Retinal pigment epithelial cell (primary cell): Measurements from ENCODE around the gene HES6.

ENCODE experiments used
- DNase-seq: peaks from one replicate; pipeline ENCODE4 v3.0.0-alpha.2; 2010; ENCODE audit warnings: low read depth
- H3K4me3 ChIP-seq: 2 replicates; pipeline ENCODE4 v1.5.1; 2011; ENCODE audit warnings: mild to moderate bottlenecking, low read length, control low read depth, moderate library complexity
- TF ChIP-seq, protein P1 (sequence below): conservative IDR thresholded peaks from 2 replicates; pipeline ENCODE4 v1.5.1; 2011; ENCODE audit warnings: low read depth, low read length, control low read depth, inconsistent platforms

Gene HES6

GRCh38 chr2:238239863-238240756, at the start of gene HES6:
Gene HES6 (minus strand): TSS chr2:238240038. CDS start chr2:238239905, 133 bp downstream.
- DNase-seq: peak; percentile 41
- TF ChIP-seq, protein P1, sequence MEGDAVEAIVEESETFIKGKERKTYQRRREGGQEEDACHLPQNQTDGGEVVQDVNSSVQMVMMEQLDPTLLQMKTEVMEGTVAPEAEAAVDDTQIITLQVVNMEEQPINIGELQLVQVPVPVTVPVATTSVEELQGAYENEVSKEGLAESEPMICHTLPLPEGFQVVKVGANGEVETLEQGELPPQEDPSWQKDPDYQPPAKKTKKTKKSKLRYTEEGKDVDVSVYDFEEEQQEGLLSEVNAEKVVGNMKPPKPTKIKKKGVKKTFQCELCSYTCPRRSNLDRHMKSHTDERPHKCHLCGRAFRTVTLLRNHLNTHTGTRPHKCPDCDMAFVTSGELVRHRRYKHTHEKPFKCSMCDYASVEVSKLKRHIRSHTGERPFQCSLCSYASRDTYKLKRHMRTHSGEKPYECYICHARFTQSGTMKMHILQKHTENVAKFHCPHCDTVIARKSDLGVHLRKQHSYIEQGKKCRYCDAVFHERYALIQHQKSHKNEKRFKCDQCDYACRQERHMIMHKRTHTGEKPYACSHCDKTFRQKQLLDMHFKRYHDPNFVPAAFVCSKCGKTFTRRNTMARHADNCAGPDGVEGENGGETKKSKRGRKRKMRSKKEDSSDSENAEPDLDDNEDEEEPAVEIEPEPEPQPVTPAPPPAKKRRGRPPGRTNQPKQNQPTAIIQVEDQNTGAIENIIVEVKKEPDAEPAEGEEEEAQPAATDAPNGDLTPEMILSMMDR: no peak

DNA sequence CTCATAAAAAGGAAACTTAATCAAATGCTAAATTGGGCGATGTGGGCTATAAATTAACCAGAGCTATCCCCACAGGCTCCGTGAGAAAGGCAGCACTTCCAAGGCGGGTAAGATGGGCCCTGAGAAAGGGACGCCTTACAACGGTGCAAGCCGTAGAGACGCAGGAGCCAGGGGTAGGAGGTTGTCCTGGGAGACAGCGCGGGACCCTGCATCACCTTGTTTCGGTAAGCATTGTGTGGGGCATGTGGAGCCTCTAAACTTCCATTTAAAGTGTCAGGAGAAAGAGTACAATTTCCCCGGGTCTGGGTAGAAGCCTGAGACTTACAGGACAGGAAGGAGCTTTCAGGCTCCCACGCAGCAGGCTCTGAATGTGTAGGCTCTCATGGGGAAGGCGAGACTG, 49.7 kb upstream of the HES6 start:
- no peak for DNase-seq
- H3K4me3 ChIP-seq: peak overlapping the region; percentile 55
- TF ChIP-seq, protein P1: no peak

More at GRCh38 chr2:238239863-238240756, at the start of gene HES6:
- H3K4me3 ChIP-seq: peak within 1 kb of the TSS; percentile 43

DNA sequence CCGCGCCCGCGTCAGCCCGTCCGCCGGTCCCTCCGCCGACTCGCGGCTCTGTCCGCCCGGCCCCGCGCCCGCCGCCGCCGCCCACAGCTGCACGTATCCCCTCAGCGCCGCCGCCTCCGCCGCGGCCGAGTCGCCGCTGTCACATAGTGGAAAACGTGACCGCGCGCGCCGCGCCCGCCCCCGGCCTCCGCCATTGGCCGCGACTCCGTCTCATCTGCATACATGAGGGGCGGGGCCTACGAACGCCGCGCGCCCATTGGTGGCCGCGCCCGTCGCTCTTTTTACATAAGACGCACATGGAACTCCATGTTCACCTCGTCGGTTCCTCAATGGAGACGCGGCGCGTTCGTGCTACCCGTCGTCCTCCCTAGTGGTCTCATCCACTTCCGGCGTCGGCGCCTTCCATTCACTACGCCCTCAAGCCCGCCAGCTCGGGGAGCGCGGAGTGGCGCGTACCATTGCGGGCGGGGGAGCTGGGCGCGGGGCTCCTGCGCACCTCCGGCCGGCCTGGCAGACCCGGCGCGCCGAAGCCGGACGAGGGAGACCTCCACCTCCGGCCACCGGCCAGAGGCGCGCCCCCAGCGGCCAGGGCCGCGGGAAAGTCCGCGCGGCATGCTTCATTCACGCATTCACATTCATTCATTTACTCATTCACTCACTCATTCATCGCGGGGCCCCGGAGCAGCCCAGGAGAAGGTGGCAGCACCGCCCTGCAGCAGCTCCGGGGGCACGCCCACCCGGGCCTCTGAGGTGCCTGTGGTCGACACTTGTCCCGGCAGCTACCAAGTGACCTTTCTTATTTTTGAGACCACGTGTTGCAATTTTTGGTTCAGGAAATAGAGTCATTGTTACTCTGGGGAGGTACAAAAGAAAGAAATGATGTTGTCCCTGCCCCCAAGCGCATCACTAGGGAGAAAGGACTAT, 49.1 kb upstream of the HES6 start:
- DNase-seq: peak; percentile 90
- TF ChIP-seq, protein P1: peak; percentile 31
- peak overlapping the region; percentile 55 for H3K4me3 ChIP-seq

- peak; percentile 30 for DNase-seq
- H3K4me3 ChIP-seq: peak within 1 kb of the TSS; percentile 69
- TF ChIP-seq, protein P1: peak; percentile 29
Observed at GRCh38 chr2:238287737-238288649, 48.2 kb upstream of the HES6 start, which contains the start of gene PER2. Gene PER2 (minus strand): TSS chr2:238288610. CDS start chr2:238277936, 10,674 bp downstream.

DNA sequence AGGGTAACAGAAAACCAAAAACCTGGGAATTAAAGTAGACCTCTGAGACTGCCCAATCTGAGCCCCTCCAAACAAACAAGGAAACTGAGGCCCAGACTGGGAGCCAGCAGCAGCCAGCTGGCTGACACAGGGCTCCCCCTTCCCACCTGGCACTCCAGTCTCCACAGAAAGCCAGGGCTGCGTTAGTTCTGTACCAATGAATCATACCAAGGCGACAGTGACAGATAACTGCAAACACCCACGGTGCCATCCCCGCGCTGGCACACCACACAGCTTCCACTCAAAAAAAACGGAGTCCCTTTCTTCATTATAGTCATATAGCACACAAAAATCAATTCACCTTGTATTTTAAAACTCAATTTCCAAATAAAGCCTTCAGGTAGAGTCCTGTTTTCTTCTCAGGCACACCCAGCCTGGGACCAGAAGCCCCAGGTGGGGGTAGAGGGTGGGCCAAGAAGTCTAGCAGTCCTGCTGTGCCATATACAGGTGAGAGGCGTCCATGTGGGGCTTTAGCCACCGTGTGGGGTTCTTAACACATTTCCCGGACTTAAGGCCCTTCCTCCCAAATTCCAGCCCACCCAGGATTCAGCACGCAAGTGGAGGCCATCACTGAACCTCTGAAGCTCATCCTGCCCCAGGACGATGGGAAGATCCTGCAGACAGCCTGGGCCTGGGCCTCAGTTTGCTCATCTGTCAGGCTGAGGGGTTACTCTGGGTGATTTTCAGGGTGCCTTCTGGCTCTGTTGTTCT, 47.3 kb upstream of the HES6 start:
- TF ChIP-seq, protein P1: no peak
- no peak overlapping the region for H3K4me3 ChIP-seq
- DNase-seq: no peak
